MG63 (cell line): Measurements from ENCODE around the gene ETS1. TPM values are rescaled to one million over a fixed set of nuclear protein-coding genes. Genes with fewer than 3 reads are reported as not detected.

Source experiments
- DNase-seq: peaks from one replicate; pipeline ENCODE4 v3.0.0-alpha.2; 2020
- H3K27me3 ChIP-seq: fragments of 250-450 bp; sonication (Bioruptor Pico); 2 replicates; pipeline ENCODE4 v1.5.1; 2020; ENCODE audit warnings: mild to moderate bottlenecking, moderate library complexity
- H3K36me3 ChIP-seq: fragments of 250-450 bp; sonication (Bioruptor Pico); 2 replicates; pipeline ENCODE4 v1.5.1; 2020; ENCODE audit warnings: mild to moderate bottlenecking, moderate library complexity
- H3K4me3 ChIP-seq: fragments of 250-450 bp; sonication (Bioruptor Pico); 2 replicates; pipeline ENCODE4 v1.5.1; 2020; ENCODE audit warnings: mild to moderate bottlenecking, moderate library complexity
- H3K9me3 ChIP-seq: fragments of 250-450 bp; sonication (Bioruptor Pico); 2 replicates; pipeline ENCODE4 v1.5.1; 2020; ENCODE audit warnings: mild to moderate bottlenecking, moderate library complexity
- total RNA-seq: library from RNA; depleted of rRNA; stranded (reverse); fragments of >200 nt; shearing (Covaris generic); gene quantifications from 2 replicates; pipeline ENCODE4 v1.2.3, GENCODE V29; 2014; ENCODE audit warnings: low replicate concordance

ETS1 gene
- total RNA-seq, 1 experiment from 2014 or later = 70.5 TPM

- no peaks in the 10 kb centered on the region for H3K9me3 ChIP-seq
- no peak for DNase-seq
- no peaks in the 10 kb centered on the region for H3K36me3 ChIP-seq
- H3K27me3 ChIP-seq = no peaks in the 10 kb centered on the region
- no peak overlapping the region for H3K4me3 ChIP-seq
These were observed 22.6 kb downstream of the ETS1 start for GRCh38 chr11:128564642-128565245.

DNA sequence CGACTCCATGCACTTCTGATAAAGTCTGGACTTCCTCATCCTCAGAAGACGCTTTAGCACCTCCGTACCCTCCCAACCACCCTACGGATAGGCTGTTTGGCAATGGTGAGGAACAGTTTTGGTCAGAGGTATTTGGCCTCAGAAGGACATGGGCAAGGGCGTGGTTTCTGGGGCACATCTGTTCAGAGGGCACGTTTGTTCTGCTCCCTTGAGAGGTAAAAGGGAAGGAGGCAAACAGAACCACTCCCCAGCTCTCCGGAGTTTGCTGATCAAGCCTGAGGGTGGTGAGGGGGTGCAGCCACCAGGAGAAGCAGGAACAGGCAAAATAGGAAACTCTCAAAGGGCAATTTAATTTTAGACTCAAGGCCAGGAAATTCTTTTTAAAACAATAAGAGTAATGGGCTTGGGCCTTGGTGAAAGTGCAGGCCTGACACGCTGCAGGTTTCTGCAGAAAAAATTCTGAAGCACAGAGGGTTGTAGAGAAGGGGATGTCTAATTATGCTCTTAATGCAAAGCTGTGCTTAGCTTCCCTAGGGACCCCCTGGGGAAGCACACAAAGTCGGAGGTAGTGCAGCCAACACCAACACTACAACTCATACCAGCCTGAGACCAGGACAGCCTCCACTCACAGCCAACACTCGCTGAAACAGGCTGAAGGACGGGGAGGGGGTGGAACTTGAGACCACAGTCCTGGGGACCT, 23.3 kb downstream of the ETS1 start:
- H3K36me3 ChIP-seq = no peaks in the 10 kb centered on the region
- DNase-seq = no peak
- H3K9me3 ChIP-seq = no peaks in the 10 kb centered on the region
- H3K27me3 ChIP-seq = no peaks in the 10 kb centered on the region
- H3K4me3 ChIP-seq = no peak overlapping the region

- no peaks in the 10 kb centered on the region for H3K9me3 ChIP-seq
- H3K4me3 ChIP-seq = no peak overlapping the region
- no peaks in the 10 kb centered on the region for H3K27me3 ChIP-seq
- no peak for DNase-seq
- no peaks in the 10 kb centered on the region for H3K36me3 ChIP-seq
These were observed 24.1 kb downstream of the ETS1 start for GRCh38 chr11:128563308-128563707.

DNA sequence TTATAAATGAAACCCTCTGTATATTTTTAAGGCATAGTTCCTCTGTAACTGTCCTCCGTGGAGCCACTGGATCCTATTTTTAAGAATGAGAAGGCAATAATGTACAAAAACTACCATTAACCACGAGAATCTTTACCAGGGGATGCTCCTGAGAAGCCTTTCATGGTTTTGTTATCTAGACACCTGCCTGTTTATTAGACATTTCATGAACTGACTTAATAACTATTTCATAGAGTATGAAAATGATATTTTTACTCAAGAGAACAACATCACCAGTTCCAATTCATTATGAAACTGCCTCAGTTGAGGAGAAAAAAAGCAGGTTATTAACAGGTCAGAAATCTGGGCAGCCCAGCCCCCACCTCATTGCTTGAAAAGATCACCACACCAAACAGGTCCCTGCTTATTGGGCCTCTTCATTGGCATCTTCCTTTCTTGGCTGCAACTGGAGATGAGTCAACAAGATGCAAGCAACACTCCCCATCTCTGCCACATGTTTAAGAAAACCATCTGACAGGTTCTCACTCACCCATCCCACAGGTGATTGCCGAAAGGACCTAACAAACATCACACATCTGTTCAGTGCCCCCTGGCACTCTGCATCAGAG, 27.8 kb downstream of the ETS1 start:
- Histone ChIP-seq H3K27me3 (no peaks in the 10 kb centered on the region), H3K36me3 (no peaks in the 10 kb centered on the region), H3K4me3 (no peak overlapping the region), H3K9me3 (no peaks in the 10 kb centered on the region)
- peak; percentile 26 for DNase-seq

DNA sequence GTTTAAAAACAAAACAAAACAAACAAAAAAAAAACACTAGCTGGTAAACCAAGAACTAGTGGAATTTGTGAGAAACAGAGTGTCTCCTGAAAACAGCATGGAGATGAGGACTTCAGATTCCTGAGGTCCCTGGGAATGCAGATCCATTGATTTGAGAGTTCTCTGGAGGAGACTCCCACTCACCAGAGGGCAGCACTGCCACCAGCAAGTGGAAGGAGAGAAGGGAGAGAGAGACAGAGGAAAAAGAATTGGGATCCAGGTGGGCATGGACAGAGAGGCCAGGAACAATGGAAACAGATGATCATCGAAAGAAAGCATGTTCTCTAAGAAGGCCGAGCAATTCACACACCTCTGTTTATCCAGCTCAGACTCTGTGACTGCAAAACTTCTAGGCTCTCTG, 31.8 kb downstream of the ETS1 start:
- Histone ChIP-seq H3K36me3 (no peaks in the 10 kb centered on the region), H3K4me3 (no peak overlapping the region), H3K9me3 (no peaks in the 10 kb centered on the region), H3K27me3 (no peaks in the 10 kb centered on the region)
- DNase-seq = peak; percentile 17

GRCh38 chr11:128553662-128554362, 33.5 kb downstream of the ETS1 start:
- Histone ChIP-seq H3K27me3 (no peaks in the 10 kb centered on the region), H3K36me3 (no peaks in the 10 kb centered on the region), H3K9me3 (no peaks in the 10 kb centered on the region), H3K4me3 (no peak overlapping the region)
- peak; percentile 55 for DNase-seq

- H3K36me3 ChIP-seq = no peaks in the 10 kb centered on the region
- no peaks in the 10 kb centered on the region for H3K9me3 ChIP-seq
- no peak for DNase-seq
- H3K4me3 ChIP-seq = no peak overlapping the region
- H3K27me3 ChIP-seq = no peaks in the 10 kb centered on the region
These were observed 34.3 kb downstream of the ETS1 start for GRCh38 chr11:128552783-128553661.

DNA sequence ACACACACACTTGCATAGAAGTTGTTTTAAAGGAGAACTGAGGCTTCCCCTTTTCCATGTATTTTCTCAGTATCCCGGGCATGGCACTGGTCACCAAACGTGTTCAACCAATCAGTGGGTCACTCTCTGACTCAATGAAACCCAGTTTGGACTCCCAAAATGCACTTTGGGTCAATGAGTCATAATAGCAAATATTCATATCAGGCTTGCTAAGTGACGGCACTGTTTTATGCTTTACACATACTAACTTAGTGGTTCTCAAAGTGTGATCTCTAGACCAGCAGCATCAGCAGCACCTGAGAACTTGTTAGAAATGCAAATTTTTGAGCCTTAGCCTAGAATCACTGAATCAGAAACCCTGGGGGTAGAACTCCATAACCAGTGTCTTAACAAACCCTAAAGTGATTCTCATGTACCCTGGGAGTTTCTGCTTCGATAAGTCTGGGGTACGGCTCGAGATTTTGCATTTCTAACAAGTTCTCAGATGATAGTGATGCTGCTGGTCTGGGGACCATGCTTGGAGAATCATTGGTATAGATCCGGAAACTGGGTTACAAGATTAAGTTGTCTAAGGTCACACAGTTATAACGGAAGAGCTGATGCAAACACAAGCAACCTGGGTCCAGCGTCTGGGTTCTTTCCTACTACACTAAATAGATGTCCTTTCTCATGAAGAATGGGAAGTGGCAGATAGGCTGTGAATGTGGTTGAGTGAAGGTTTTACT, 35.6 kb downstream of the ETS1 start:
- H3K4me3 ChIP-seq = no peak overlapping the region
- no peaks in the 10 kb centered on the region for H3K9me3 ChIP-seq
- no peaks in the 10 kb centered on the region for H3K27me3 ChIP-seq
- no peaks in the 10 kb centered on the region for H3K36me3 ChIP-seq
- no peak for DNase-seq

- no peaks in the 10 kb centered on the region for H3K27me3 ChIP-seq
- no peak overlapping the region for H3K4me3 ChIP-seq
- no peaks in the 10 kb centered on the region for H3K36me3 ChIP-seq
- no peak for DNase-seq
- H3K9me3 ChIP-seq = no peaks in the 10 kb centered on the region
These were observed 36.3 kb downstream of the ETS1 start for GRCh38 chr11:128551058-128551457.

GRCh38 chr11:128550261-128550821, 37.0 kb downstream of the ETS1 start:
- H3K4me3 ChIP-seq = no peak overlapping the region
- no peaks in the 10 kb centered on the region for H3K36me3 ChIP-seq
- H3K9me3 ChIP-seq = no peaks in the 10 kb centered on the region
- DNase-seq = no peak
- H3K27me3 ChIP-seq = no peaks in the 10 kb centered on the region

DNA sequence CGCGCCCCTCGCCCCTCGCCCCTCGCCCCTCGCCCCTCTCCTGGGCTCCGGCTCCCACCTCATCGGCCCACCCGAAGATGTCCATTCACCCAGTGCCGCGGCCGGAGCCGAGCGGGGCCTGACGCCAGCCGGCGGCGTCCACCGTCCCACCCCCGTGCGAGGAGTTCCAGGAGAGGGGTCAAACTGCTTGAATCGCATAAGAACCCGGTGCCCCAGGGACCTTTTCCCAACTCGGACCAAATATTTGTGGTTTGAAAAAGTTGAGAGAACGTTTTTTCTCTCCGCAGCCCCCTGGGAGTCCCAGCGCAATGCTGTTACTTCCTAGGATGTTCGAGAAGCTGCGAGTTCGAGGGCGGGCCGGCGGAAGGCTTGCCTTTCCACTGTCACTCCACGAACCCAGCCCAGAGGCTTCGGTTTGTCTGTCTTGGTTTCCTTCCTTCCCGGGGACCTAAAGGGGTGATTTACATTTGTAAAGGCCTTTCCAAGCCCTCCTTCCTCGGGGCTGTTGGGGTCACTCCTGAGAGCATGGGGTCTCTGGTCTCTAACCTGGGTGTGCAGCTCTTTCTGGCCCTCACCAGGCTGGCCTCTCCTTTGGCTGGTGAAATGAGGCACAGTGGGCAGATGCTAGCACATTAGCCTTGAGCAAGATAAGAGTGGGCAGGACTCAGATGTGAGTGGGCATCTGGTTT, 38.0 kb downstream of the ETS1 start:
- Histone ChIP-seq H3K36me3 (no peaks in the 10 kb centered on the region), H3K9me3 (no peaks in the 10 kb centered on the region), H3K27me3 (no peaks in the 10 kb centered on the region), H3K4me3 (no peak overlapping the region)
- DNase-seq = no peak

- H3K4me3 ChIP-seq = 0 out of 2 replicates have a peak overlapping the region, but pooled peaks have one; percentile 11
- peak; percentile 33 for DNase-seq
- no peaks in the 10 kb centered on the region for H3K9me3 ChIP-seq
- no peaks in the 10 kb centered on the region for H3K27me3 ChIP-seq
- H3K36me3 ChIP-seq = no peaks in the 10 kb centered on the region
These were observed 38.6 kb downstream of the ETS1 start for GRCh38 chr11:128548649-128549255.

DNA sequence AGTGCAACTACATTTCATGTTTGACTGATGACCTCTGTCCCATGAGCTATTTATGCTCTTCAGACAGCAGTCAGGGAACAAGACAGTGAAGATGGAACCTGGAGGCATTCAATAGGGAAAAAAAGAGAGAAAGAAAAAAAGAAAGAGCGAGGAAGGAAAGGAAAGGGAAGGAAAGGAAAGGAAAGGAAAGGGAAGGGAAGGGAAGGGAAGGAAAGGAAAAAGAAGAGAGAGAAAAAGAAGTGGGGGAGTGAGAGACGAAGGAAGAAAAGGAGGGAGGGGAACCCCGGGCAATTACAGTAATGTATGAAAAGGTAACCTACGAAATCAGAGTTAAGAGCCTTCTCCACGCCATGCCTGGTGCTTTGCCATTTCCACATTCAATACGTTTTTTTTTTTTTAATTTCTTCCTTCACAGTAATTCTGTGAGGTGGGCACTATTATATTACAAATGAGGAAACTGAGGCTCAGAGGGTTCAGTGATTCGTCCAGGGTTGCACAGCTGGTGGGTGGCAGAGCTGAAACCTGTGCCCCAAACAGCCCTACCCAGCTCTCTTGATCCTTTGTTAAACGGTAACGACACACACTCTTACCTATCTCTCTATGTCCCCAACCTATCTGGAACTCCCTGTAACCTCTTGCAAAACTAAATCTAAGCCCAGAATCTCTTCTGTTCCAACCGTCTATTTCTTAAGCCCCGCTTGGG, 39.3 kb downstream of the ETS1 start:
- Histone ChIP-seq H3K27me3 (no peaks in the 10 kb centered on the region), H3K4me3 (0 out of 2 replicates have a peak overlapping the region, but pooled peaks have one; percentile 11), H3K9me3 (no peaks in the 10 kb centered on the region), H3K36me3 (no peaks in the 10 kb centered on the region)
- no peak for DNase-seq

DNA sequence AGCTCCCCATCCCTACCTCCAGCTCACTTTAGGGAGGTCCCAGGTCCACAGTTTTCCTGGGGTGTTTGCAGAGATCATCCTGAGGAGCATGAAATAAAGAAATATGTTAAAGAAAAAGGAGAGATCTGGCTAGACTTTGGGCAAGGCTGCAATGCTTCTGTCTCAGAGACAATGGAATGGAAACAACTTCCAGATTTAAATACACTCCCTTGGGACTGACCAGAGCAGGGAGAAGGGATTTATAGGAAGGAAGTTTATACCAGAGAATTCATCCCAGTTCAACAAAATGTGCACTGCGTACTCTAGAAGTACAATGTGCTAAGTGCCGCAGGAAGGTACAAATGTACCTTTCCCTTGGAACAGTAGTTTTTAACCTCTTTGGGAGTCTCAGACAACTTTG, 40.4 kb downstream of the ETS1 start:
- Histone ChIP-seq H3K27me3 (no peaks in the 10 kb centered on the region), H3K9me3 (no peaks in the 10 kb centered on the region), H3K36me3 (no peaks in the 10 kb centered on the region), H3K4me3 (no peak overlapping the region)
- no peak for DNase-seq
